Heart left ventricle (tissue), 11 donors: Measurements from ENCODE around the gene AMDHD2. TPM values are rescaled to one million over a fixed set of nuclear protein-coding genes. Genes with fewer than 3 reads are reported as not detected.

Source experiments
- microRNA counts, 2 donors: library from miRNA; unstranded; fragments of <30 nt; microRNA quantifications; one replicate each; lab custom pipeline; 2016
- microRNA-seq, 4 donors: library from miRNA; unstranded; fragments of <30 nt; microRNA quantifications; one replicate each; pipeline versions ENCODE4 to v1.2.0, GENCODE V29; 2017 to 2020
- polyA plus RNA-seq, 2 donors: library from polyadenylated mRNA; stranded (reverse); fragments of 200-250 nt; gene quantifications; one replicate each; pipeline ENCODE4 v1.2.3, GENCODE V29; 2013
- total RNA-seq, 9 donors: library from RNA; depleted of rRNA in 2 of 9; stranded (reverse); fragments of >200 nt in 2 of 9; fragmentation: NEBNext Ultra II Directional in 3 of 9; extraction: Animal tissue kit (Norgen Biotek cat#: 25700) in 3 of 9; gene quantifications; one replicate each; pipeline versions ENCODE4 v1.1.0 to v1.2.4, GENCODE V29; 2016 to 2023
- donor health status: ischemic (EF 13 %, LVEDD 7.1; RV severe dilation, severe dysfunction).
- donor health status: healthy with polysubstance abuse.
- donor health status: DM: no; HTN: yes; CAD: no.
- donor health status: DM: no; HTN: no; CAD: no.
- donor health status: ischemic (EF 25% LVEDD 5.7; RV mildly dilated, moderate dysfunction).
- donor health status: healthy.
- donor health status: DM: yes; HTN: yes; CAD: no.
- donor health status: PGD.
- donor health status: nonischemic (EF 23%, LVEDD 6.1; RV moderate dilation, normal function).

AMDHD2 gene
- total and polyA plus RNA-seq, 11 donors = 8.9 to 34.0 (median 11.8) TPM

MicroRNAs within 50 kb of the gene (microRNA counts, 767-probe panel; counts per million panel counts)
- 0 to 71.6 counts per million in 2 donors for microRNA hsa-miR-3178 (lab: Ali Mortazavi, UCI)

Small RNA genes within 50 kb of the gene (microRNA-seq; reads per million reads assigned to microRNA genes)
- 0 to 0.41 (median 0) reads per million in 4 donors for gene MIR3178

Other genes with a start within 250 kb of the AMDHD2 start
- gene ABCA3, start 179.6 kb upstream of the AMDHD2 start, total RNA-seq = 10 to 100 TPM in 5 of 9 donors, 1 to 10 TPM in 4; 8.0 to 16.5 (median 10.0) TPM
- 1 to 10 TPM; 6.7 to 8.8 TPM for gene ABCA3, start 179.6 kb upstream of the AMDHD2 start, polyA plus RNA-seq
- 1 to 10 TPM in 7 of 9 donors, under 1 TPM in 2; 0.67 to 6.0 (median 1.6) TPM for gene CCNF, start 90.9 kb upstream of the AMDHD2 start, total RNA-seq
- 1 to 10 TPM in 1 of 2 donors, under 1 TPM in 1; 0.38 to 1.6 TPM for gene CCNF, start 90.9 kb upstream of the AMDHD2 start, polyA plus RNA-seq
- gene TEDC2, start 60.3 kb upstream of the AMDHD2 start, total RNA-seq = 1 to 10 TPM in 5 of 9 donors, under 1 TPM in 3, not detected in 1; 0.60 to 4.9 (median 1.2) TPM
- gene TEDC2, start 60.3 kb upstream of the AMDHD2 start, polyA plus RNA-seq = 1 to 10 TPM in 1 of 2 donors, under 1 TPM in 1; 0.46 to 3.1 TPM
- under 1 TPM in 6 of 9 donors, not detected in 3; 0.09 to 0.50 (median 0.20) TPM for gene NTN3, start 49.1 kb upstream of the AMDHD2 start, total RNA-seq
- gene NTN3, start 49.1 kb upstream of the AMDHD2 start, polyA plus RNA-seq = not detected
- 10 to 100 TPM in 8 of 9 donors, 1 to 10 TPM in 1; 8.9 to 19.2 (median 11.9) TPM for gene TBC1D24, start 45.2 kb upstream of the AMDHD2 start, total RNA-seq
- gene TBC1D24, start 45.2 kb upstream of the AMDHD2 start, polyA plus RNA-seq = 1 to 10 TPM; 4.0 to 6.7 TPM
- 100 to 1,000 TPM in 7 of 9 donors, 10 to 100 TPM in 2; 61.6 to 209 (median 129) TPM for gene ATP6V0C, start 6.4 kb upstream of the AMDHD2 start, total RNA-seq
- 100 to 1,000 TPM; 132 to 232 TPM for gene ATP6V0C, start 6.4 kb upstream of the AMDHD2 start, polyA plus RNA-seq
- gene CEMP1, start 11.0 kb downstream of the AMDHD2 start, total RNA-seq = under 1 TPM in 1 of 9 donors, not detected in 8; 0.18 TPM
- gene CEMP1, start 11.0 kb downstream of the AMDHD2 start, polyA plus RNA-seq = under 1 TPM; 0.04 to 0.27 TPM
- gene PDPK1, start 17.6 kb downstream of the AMDHD2 start, total RNA-seq = 10 to 100 TPM; 29.1 to 54.1 (median 40.4) TPM
- gene PDPK1, start 17.6 kb downstream of the AMDHD2 start, polyA plus RNA-seq = 10 to 100 TPM; 12.3 to 32.3 TPM
- 10 to 100 TPM in 6 of 9 donors, 1 to 10 TPM in 3; 9.1 to 24.3 (median 11.1) TPM for gene KCTD5, start 162.2 kb downstream of the AMDHD2 start, total RNA-seq
- gene KCTD5, start 162.2 kb downstream of the AMDHD2 start, polyA plus RNA-seq = 10 to 100 TPM in 1 of 2 donors, 1 to 10 TPM in 1; 6.2 to 15.7 TPM
- gene PRSS27, start 199.9 kb downstream of the AMDHD2 start, total RNA-seq = 1 to 10 TPM in 1 of 9 donors, under 1 TPM in 5, not detected in 3; 0.19 to 1.3 (median 0.53) TPM
- under 1 TPM; 0.25 to 0.38 TPM for gene PRSS27, start 199.9 kb downstream of the AMDHD2 start, polyA plus RNA-seq
- gene SRRM2, start 232.3 kb downstream of the AMDHD2 start, total RNA-seq = 100 to 1,000 TPM; 112 to 315 (median 233) TPM
- gene SRRM2, start 232.3 kb downstream of the AMDHD2 start, polyA plus RNA-seq = 100 to 1,000 TPM; 196 to 540 TPM